Prostate gland (tissue), 2 donors: Measurements from ENCODE around the gene CHST11. TPM values are rescaled to one million over a fixed set of nuclear protein-coding genes. Genes with fewer than 3 reads are reported as not detected.

Source experiments
- DNase-seq: peaks from one replicate; pipeline ENCODE4 v3.0.0-alpha.2; 2019; ENCODE audit warnings: low spot score
- H3K27ac ChIP-seq, 2 donors: fragments of 200-600 bp; sonication (generic); 2 replicates each; pipeline ENCODE4 v1.5.1; 2017 to 2019
- H3K27me3 ChIP-seq: fragments of 200-600 bp; sonication (generic); replicated peaks from 2 replicates; pipeline ENCODE4 v1.5.1; 2019; ENCODE audit not compliant: insufficient read depth
- H3K36me3 ChIP-seq, 2 donors: fragments of 200-600 bp; sonication (generic); 1 replicate in 1 of 2; 2 replicates in 1 of 2; pipeline versions ENCODE4 v1.5.1 to v1.8.1; 2017 to 2019
- H3K4me1 ChIP-seq: fragments of 200-600 bp; sonication (generic); replicated peaks from 2 replicates; pipeline ENCODE4 v1.5.1; 2019
- H3K4me3 ChIP-seq, 2 donors: fragments of 200-600 bp; sonication (generic); 2 replicates each; pipeline ENCODE4 v1.5.1; 2017 to 2019
- H3K9me3 ChIP-seq: fragments of 200-600 bp; sonication (generic); 2 replicates; pipeline ENCODE4 v1.5.1; 2017
- POLR2A ChIP-seq: fragments of 450-650 bp; IDR thresholded peaks from one replicate; pipeline ENCODE4 v1.6.1; 2016; ENCODE audit warnings: antibody characterized with exemption, mild to moderate bottlenecking
- POLR2AphosphoS5 ChIP-seq: sonication (generic); formaldehyde crosslinking; IDR thresholded peaks from one replicate; pipeline ENCODE4 v1.6.1; 2017; ENCODE audit warnings: antibody characterized with exemption
- WGBS: methylation state at CpG from one replicate; pipeline ENCODE4 v1.1.5; 2018; 5-methylcytosine and 5-hydroxymethylcytosine counted together
- intact Hi-C: fragments of 100-400 bp; cut with DNase I; formaldehyde crosslinking; loops from one replicate; pipeline ENCODE4 v1.14.2; 2022
- total RNA-seq, 2 donors: library from RNA; depleted of rRNA; stranded (reverse); fragments of >200 nt; gene quantifications; one replicate each; pipeline ENCODE4 v1.1.0, GENCODE V29; 2016
- TF ChIP-seq, protein P1 (sequence below), 4 experiments: fragments of 200-600 bp in 2 of 4; fragments of 450-650 bp in 2 of 4; sonication (generic) in 2 of 4; IDR thresholded peaks; 1 replicate in 3 of 4; 2 replicates in 1 of 4; pipeline ENCODE4 v1.5.1; 2016 to 2019; ENCODE audit warnings: antibody characterized with exemption in 4 of 4, mild to moderate bottlenecking in 2 of 4, moderate library complexity in 2 of 4

The CHST11 gene
- total RNA-seq, 2 donors from 2014 or later = 10.4 to 25.4 TPM

DNA sequence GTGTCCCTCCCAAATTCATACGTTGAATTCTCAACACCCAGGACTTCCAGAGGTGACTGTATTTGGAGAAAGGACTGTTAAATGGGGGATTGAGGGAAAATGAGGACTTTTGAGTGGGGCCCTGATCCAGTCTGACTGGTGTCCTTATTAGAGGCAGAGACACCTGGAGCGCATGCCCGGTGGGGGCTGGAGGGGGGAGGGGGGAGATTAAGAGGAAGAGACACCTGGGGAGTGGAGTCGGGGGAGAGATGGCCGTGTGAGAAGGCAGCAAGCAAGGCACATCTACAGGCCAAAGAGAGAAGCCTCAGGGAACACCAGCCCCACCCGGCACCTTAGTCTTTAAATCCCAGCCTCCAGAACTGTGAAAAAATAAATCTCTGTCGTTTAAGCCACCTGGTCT lies 291.6 kb downstream of the CHST11 start:
- no peaks in the 10 kb centered on the region for H3K9me3 ChIP-seq
- TF ChIP-seq POLR2A = no peak
- no peak for TF ChIP-seq POLR2AphosphoS5
- TF ChIP-seq, protein P1, sequence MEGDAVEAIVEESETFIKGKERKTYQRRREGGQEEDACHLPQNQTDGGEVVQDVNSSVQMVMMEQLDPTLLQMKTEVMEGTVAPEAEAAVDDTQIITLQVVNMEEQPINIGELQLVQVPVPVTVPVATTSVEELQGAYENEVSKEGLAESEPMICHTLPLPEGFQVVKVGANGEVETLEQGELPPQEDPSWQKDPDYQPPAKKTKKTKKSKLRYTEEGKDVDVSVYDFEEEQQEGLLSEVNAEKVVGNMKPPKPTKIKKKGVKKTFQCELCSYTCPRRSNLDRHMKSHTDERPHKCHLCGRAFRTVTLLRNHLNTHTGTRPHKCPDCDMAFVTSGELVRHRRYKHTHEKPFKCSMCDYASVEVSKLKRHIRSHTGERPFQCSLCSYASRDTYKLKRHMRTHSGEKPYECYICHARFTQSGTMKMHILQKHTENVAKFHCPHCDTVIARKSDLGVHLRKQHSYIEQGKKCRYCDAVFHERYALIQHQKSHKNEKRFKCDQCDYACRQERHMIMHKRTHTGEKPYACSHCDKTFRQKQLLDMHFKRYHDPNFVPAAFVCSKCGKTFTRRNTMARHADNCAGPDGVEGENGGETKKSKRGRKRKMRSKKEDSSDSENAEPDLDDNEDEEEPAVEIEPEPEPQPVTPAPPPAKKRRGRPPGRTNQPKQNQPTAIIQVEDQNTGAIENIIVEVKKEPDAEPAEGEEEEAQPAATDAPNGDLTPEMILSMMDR (IDR thresholded peaks at IDR 0.05) = no peak
- H3K4me3 ChIP-seq = no peak overlapping the region
- H3K36me3 ChIP-seq = no peaks in the 10 kb centered on the region
- no peak overlapping the region for H3K27ac ChIP-seq
- no peak for DNase-seq
- H3K27me3 ChIP-seq = no peaks in the 10 kb centered on the region
- H3K4me1 ChIP-seq = no peaks in the 10 kb centered on the region
- intact Hi-C loops = no loop called here
- WGBS = 51% methylated on average over 7 of the region's 7 CpGs

DNA sequence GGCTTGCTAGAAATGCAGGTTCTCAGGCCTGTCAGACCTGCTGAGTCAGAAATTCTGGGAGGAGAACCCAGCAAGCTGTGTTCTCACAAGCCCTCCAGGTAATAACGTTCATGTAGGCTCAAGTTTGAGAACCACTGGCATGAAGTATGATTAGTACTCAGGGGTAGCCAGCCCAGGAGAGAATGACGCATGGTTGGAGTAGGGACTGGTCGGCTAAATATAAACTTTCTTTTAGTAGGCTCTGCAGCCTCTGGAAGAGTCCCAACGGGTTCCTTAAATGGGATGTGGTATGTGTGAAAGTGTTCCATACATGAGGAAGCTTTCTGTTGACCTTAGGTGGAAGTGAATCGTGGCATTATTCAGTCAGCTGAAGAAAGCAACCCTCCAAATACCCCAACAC lies 292.0 kb downstream of the CHST11 start:
- intact Hi-C loops = no loop called here
- Histone ChIP-seq H3K27me3 (no peaks in the 10 kb centered on the region), H3K4me1 (no peaks in the 10 kb centered on the region), H3K9me3 (no peaks in the 10 kb centered on the region), H3K4me3 (no peak overlapping the region), H3K36me3 (no peaks in the 10 kb centered on the region), H3K27ac (no peak overlapping the region)
- no peak for DNase-seq
- WGBS = 38% methylated on average over 5 of the region's 5 CpGs
- TF ChIP-seq, protein P1 (IDR thresholded peaks at IDR 0.05) = no peak
- TF ChIP-seq POLR2AphosphoS5 (no peak), POLR2A (no peak)

DNA sequence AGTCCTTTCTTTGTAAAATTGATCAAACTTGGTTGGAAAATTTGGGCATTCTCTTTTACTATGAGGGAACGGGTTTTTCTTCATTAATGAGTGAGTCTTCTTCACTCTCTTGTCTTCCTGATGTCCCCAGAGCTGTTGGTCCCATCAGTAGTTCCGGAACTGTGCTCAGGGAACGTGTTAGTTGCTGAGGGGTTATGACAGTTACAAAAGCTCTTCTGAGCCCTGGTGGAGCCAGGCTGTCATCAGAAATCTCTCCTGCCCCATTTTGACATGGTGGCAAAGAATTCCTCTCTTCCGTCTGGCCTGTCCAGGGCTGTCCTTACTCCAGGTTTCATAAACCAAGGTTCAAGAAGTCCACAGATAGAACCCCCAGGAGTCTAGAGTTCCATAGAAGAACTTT lies 292.8 kb downstream of the CHST11 start:
- no peaks in the 10 kb centered on the region for H3K36me3 ChIP-seq
- no peak for TF ChIP-seq POLR2AphosphoS5
- no peaks in the 10 kb centered on the region for H3K27me3 ChIP-seq
- no peak overlapping the region for H3K27ac ChIP-seq
- DNase-seq = no peak
- WGBS = 100% methylated on average over 4 of the region's 4 CpGs
- no peaks in the 10 kb centered on the region for H3K4me1 ChIP-seq
- intact Hi-C loops = no loop called here
- H3K9me3 ChIP-seq = no peaks in the 10 kb centered on the region
- no peak overlapping the region for H3K4me3 ChIP-seq

DNA sequence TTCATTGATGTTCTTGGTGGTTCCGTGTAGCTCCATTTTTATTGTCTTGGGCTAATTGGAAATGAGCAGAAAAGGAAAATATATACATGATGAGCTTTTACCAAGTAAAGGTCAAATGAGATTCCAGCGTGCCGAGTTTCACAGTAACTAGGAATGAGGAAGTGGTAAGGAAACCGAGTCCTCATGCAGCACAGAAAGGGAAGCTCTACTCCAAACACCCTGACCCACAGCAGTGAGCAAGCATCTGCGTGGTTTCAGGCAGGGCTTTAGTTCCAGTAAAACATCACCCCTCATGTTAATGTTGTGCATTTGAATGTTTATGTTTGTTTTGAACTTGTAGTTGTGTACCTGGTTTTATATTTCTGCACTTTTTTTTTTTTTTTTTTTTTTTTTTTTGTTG lies 293.3 kb downstream of the CHST11 start:
- H3K27ac ChIP-seq = no peak overlapping the region
- no peak for DNase-seq
- no peaks in the 10 kb centered on the region for H3K27me3 ChIP-seq
- no peak overlapping the region for H3K4me3 ChIP-seq
- 83% methylated on average over 5 of the region's 5 CpGs for WGBS
- intact Hi-C loops = no loop called here
- no peaks in the 10 kb centered on the region for H3K9me3 ChIP-seq
- H3K36me3 ChIP-seq = no peaks in the 10 kb centered on the region
- H3K4me1 ChIP-seq = no peaks in the 10 kb centered on the region
- TF ChIP-seq POLR2AphosphoS5 = no peak
- TF ChIP-seq POLR2A = no peak

DNA sequence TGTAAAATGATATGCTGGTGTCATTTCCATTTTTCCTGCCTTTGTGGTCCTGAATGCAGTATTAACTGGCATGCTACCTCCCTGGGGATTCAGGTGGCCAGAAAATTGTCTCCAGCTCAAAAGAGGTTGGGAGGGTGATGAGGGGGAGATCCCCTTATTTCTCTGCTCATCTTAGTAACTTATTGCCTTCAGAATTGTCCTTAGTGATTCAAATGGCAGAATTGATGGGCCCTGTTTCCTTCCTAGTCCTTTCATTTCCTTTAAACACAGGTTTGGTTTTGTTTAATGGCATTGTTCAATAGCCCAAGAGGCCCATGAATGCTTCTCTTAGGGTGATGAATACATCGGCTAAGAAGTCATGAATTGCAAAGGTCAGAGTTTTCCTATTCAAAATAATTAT lies 294.4 kb downstream of the CHST11 start:
- WGBS = 85% methylated on average over 1 of the region's 1 CpG
- no peak for DNase-seq
- H3K4me1 ChIP-seq = no peaks in the 10 kb centered on the region
- no peaks in the 10 kb centered on the region for H3K27me3 ChIP-seq
- H3K27ac ChIP-seq = no peak overlapping the region
- no peak for TF ChIP-seq POLR2A
- no peak for TF ChIP-seq POLR2AphosphoS5
- TF ChIP-seq, protein P1 (IDR thresholded peaks at IDR 0.05) = no peak
- H3K4me3 ChIP-seq = no peak overlapping the region
- intact Hi-C loops = no loop called here
- no peaks in the 10 kb centered on the region for H3K9me3 ChIP-seq
- no peaks in the 10 kb centered on the region for H3K36me3 ChIP-seq

DNA sequence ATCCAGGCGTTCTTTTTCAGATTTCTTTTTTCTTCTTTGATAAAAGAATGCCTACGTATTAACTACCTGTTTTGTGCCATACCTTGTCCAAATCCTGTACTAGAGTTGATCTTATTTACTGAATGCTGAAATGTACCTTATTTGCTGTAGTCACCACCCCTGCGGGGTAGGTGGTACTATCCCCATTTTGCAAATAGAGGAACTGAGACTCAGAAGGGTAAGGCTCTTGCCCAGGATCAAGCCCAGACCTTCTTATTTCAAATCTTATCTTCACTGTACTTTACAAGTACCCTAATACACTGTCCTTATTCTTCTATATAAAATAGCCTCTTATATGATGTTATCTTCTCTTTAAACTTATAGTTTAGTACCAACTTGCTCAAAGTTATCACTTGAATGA lies 294.8 kb downstream of the CHST11 start:
- TF ChIP-seq, protein P1 (IDR thresholded peaks at IDR 0.05) = no peak
- no peak for TF ChIP-seq POLR2AphosphoS5
- no peak for TF ChIP-seq POLR2A
- H3K27me3 ChIP-seq = no peaks in the 10 kb centered on the region
- no peak overlapping the region for H3K27ac ChIP-seq
- intact Hi-C loops = no loop called here
- 86% methylated on average over 3 of the region's 3 CpGs for WGBS
- no peaks in the 10 kb centered on the region for H3K4me1 ChIP-seq
- no peak overlapping the region for H3K4me3 ChIP-seq
- no peak for DNase-seq
- H3K36me3 ChIP-seq = no peaks in the 10 kb centered on the region
- H3K9me3 ChIP-seq = no peaks in the 10 kb centered on the region
